MM.1S (cell line): ENCODE results near the gene FAM83E.

Experiments used
- EZH2 ChIP-seq: fragments of 300-600 bp; sonication (generic); optimal IDR thresholded peaks from 2 replicates; pipeline ENCODE3; 2017; ENCODE audit warnings: low read depth, mild to moderate bottlenecking, antibody characterized with exemption, low read length, mixed read lengths
- EZH2phosphoT487 ChIP-seq: fragments of 300-600 bp; sonication (generic); IDR thresholded peaks from 2 replicates; pipeline ENCODE4 v1.6.1; 2018; ENCODE audit warnings: antibody characterized with exemption, low read length
- TF ChIP-seq, protein P1 (sequence below): fragments of 300-600 bp; sonication (generic); IDR thresholded peaks from 2 replicates; pipeline ENCODE4 v1.5.1; 2016; ENCODE audit warnings: antibody characterized with exemption, low read length, mixed read lengths

DNA sequence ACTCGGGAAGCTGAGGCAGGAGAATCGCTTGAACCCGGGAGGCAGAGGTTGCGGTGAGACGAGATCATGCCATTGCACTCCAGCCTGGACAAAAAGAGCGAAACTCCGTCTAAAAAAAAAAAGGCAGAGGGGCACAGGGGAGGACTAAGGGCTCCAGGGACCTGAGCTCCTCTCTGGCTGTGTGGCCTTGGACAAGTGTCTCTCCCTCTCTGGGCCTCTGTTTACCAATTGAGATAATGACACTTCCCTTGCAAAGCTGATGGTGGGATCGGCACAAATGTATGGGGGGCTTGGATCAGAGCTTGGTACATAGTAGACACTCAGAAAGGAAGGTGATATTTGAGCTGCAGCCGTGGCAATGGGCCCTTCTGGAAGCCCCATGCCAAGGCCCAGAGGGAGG lies 19.7 kb downstream of the FAM83E start:
- TF ChIP-seq, protein P1, sequence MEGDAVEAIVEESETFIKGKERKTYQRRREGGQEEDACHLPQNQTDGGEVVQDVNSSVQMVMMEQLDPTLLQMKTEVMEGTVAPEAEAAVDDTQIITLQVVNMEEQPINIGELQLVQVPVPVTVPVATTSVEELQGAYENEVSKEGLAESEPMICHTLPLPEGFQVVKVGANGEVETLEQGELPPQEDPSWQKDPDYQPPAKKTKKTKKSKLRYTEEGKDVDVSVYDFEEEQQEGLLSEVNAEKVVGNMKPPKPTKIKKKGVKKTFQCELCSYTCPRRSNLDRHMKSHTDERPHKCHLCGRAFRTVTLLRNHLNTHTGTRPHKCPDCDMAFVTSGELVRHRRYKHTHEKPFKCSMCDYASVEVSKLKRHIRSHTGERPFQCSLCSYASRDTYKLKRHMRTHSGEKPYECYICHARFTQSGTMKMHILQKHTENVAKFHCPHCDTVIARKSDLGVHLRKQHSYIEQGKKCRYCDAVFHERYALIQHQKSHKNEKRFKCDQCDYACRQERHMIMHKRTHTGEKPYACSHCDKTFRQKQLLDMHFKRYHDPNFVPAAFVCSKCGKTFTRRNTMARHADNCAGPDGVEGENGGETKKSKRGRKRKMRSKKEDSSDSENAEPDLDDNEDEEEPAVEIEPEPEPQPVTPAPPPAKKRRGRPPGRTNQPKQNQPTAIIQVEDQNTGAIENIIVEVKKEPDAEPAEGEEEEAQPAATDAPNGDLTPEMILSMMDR: no peak
- no peak for TF ChIP-seq EZH2
- TF ChIP-seq EZH2phosphoT487: no peak
